ENCODE measurements around the gene RUVBL1.
A peak's percentile ranks its signal among the peaks of the same experiment; 100 is the strongest.
"Not testable (repeated sequence)": the region's sequence is repeated elsewhere in the genome, so short reads cannot be mapped to it uniquely, and the experiment has no call there.

Gene RUVBL1

GRCh38 chr3:128123538-128124368 lies at the start of gene RUVBL1:
Gene RUVBL1 (minus strand): TSS chr3:128123812. CDS start chr3:128123724, 88 bp downstream.
- DNase-seq: peak; percentile 97

GRCh38 chr3:128173200-128173599 lies 49.6 kb upstream of the RUVBL1 start:
- DNase-seq: no peak

GRCh38 chr3:128170866-128171516 lies 47.4 kb upstream of the RUVBL1 start:
- peak; percentile 26 for DNase-seq

GRCh38 chr3:128168836-128169235 lies 45.2 kb upstream of the RUVBL1 start:
- DNase-seq: no peak

DNA sequence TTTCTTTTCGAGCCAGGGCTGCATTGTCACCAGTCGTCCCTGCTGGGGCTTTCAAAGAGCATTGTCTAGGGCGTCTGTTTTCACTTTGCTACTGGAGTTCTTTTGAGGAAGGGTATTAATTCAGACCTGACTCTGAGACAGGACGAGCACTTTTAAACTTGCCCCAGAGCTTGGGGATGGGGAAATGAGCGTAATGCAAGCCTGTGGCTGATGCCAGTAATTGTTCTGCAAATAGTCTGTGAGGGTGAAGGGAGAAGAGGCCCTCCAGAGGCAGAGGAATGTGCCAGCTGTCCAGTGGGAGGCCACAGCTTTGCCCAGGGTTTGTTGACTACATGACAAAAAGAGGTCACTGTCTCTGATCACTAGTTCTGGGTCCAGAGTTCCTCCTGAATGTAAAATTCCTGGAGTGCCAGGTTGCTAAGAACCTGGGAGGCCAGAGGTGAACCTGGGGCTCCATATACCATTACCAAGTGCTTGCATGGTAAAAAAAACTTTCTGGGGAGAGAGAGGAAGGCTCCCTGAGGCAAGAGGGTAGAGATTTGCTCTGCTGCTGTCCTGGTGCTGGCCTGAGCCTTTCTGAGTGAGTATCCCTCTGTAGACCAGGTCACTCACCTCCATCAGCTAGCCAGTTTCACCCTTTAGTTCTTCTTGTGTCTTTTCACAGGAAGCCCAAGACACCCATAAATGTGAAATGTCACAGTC lies 44.5 kb upstream of the RUVBL1 start:
- no peak for DNase-seq

GRCh38 chr3:128167646-128167972 lies 44.0 kb upstream of the RUVBL1 start:
- no peak for DNase-seq

GRCh38 chr3:128166971-128167453 lies 43.4 kb upstream of the RUVBL1 start:
- DNase-seq: no peak

- no peak for DNase-seq
Observed at GRCh38 chr3:128163432-128163831, 39.8 kb upstream of the RUVBL1 start.

DNA sequence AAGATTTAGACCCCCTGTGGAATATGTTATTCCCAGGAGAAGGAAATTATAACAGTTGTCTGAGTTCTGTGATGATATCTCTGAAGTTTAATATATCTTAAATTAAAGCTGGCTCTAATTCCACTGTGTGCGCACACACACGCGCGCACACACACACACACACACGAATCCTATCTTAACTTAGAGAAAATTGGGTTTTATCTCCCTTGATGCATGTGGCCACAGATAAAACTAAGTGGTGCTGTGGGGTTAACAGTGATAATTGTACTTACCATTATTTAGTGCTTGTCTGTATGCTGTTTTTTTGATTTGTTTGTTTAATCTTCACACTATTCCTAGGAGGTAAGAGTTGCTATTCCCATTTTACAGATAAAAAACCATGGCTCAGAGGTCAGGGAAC lies 37.0 kb upstream of the RUVBL1 start:
- DNase-seq: no peak

- no peak for DNase-seq
Observed at GRCh38 chr3:128155616-128156360, 32.2 kb upstream of the RUVBL1 start.

DNA sequence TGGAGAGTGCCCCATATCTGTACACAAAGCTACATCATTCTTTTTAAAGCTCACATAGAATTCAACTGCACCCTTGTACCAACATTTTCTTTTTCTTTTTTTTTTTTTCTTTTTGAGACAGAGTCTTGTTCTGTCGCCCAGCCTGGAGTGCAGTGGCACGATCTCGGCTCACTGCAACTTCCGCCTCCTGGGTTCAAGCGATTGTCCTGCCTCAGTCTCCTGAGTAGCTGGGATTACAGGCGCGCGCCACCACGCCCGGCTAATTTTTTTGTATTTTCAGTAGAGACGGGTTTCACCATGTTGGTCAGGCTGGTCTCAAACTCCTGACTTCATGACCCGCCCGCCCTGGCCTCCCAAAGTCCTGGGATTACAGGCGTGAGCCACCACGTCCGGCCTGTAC lies 30.7 kb upstream of the RUVBL1 start:
- not testable (repeated sequence) for DNase-seq

DNA sequence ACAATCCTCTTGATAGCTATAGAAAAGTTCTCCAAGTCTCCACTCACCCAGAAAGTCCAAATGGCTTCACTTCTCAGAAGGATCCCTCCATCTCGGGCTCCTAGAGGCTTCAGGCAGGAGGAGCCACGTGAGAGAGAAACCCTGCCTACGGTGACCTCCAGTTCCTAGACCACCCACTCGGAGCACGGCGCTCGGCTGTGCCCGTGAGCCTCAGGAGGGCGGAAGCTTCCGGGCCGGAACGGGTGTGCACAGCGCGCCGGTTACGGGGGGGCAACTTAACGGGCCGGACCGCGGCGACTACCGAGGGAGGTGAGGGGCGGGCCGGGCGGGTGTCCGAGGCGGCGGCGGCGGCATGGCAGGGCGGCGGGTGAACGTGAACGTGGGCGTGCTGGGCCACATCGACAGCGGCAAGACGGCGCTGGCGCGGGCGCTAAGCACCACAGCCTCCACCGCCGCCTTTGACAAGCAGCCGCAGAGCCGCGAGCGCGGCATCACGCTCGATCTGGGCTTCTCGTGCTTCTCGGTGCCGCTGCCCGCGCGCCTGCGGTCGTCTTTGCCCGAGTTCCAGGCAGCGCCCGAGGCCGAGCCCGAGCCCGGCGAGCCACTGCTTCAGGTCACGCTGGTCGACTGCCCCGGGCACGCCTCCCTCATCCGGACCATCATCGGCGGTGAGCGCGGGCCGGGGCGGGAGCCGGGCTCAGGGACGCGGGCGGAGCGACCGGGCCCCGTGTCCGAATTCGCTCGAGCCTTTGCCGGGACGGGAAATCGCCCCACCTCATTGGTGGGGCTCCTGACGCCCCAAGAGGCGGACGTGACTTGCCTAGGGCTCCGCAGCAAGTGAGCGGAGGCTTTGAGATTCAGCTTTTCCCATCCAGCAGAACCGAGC lies 29.8 kb upstream of the RUVBL1 start, which contains the start of gene EEFSEC:
EEFSEC (plus strand) TSS at position 326 of the 886 bp plus-strand sequence; CDS start at position 353, 27 bp downstream.
- peak; percentile 72 for DNase-seq

DNA sequence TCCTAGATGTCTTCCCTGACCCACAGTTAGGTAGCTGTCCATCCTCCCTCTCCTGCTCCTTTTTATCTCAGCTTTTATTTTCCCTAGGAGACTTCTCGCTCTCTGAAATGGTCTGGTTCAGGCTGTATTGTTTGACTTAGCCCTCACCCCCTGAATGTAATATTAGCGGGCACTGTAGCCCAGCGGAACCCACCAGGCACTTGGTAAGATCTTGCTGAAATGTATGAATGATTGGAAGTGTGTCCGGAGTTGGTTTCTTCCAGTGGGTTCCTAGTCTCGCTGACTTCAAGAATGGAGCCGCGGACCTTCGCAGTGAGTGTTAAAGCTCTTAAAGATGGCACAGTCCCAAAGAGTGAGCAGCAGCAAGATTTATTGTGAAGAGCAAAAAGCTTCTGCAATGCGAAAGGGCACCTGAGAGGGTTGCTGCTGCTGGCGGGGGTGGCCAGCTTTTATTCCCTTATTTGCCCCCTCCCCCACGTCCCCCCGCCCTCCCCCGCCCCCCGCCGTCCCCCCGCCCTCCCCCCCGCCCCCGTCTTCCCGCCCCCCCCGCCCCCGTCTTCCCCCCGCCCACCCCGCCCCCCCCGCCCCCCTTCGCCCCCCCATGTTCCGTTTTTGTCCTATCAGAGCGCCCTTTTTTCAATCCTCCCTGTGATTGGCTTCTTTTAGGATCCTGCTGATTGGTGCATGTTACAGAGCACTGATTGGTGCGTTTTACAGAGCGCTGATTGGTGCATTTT lies 29.0 kb upstream of the RUVBL1 start:
- peak; percentile 60 for DNase-seq

DNA sequence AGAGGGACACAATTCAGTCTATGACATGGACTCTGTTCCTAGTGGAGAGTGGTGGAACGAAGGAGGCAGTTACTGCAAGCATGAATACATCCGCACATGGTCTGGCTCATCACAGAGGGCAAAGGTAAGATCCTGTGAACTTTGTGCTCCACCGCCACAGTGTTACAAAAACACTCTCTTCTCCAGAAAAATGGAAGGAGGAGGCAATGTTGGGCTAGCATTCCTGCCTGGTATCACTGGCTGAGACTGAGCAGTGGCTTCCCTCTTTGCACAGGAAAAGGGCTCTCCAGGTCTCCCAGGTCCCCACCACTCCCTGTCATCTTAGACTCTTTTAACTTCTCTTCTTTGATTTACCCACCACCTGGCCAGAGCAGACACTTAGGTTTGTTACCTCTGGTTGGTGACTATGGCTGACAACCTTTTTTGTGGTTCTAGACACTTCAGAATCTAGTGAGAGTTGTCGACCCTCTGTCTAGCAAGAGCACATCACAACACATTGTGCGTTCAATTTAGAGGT lies 28.2 kb upstream of the RUVBL1 start:
- DNase-seq: no peak

DNA sequence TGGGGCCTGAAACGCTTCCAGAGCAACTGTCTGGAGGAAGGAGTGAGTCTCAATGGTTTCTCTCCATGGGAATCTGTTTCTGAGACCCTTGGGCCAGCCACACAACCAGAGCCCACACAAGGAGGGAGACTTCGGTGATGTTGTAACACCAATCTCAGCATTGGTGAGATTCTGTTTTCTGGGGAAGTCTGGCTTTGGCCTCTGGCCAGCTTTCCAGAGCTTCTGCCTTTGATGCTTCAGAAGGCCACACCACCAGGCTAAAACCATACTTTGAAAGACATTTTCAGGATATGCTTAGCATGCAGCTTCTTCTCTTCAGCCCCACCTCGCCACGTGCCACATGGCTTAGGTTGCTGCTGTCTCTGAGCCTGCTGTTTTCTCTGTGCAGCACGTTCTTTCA lies 26.0 kb upstream of the RUVBL1 start:
- no peak for DNase-seq

- no peak for DNase-seq
Observed at GRCh38 chr3:128146201-128146600, 22.6 kb upstream of the RUVBL1 start.

DNA sequence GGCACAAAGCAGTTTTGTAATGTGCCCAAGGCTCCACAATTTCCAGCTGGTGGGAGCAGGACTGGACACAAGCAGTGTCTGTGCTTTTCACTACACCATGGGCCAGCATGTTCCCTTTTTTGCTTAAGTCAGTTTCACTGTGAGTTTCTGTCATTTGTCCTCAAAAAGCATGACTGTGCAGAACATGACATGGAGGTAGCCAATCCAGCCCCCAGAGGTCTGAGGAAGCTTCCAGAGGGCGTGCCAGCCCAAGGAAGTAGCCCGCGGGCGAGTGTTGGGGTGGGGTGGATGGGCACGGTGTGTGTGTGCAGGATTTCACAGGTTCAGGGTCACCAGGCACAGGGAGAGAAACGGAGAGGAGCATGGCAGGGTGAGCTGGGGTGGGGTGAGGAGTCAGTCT lies 21.7 kb upstream of the RUVBL1 start:
- no peak for DNase-seq

GRCh38 chr3:128144512-128145187 lies 21.0 kb upstream of the RUVBL1 start:
- peak; percentile 3 for DNase-seq

GRCh38 chr3:128143496-128143895 lies 19.9 kb upstream of the RUVBL1 start:
- no peak for DNase-seq

- peak; percentile 9 for DNase-seq
Observed at GRCh38 chr3:128133273-128133883, 9.8 kb upstream of the RUVBL1 start.
